DOHH2 (cell line): ENCODE data around the gene SOX1.

ENCODE experiments used
- H3F3A ChIP-seq: fragments of 200-600 bp; sonication (generic), shearing (Covaris generic); 2 replicates; pipeline ENCODE4 v1.6.0; 2016; ENCODE audit warnings: antibody characterized with exemption, mild to moderate bottlenecking; ENCODE audit not compliant: control insufficient read depth, insufficient read depth
- H3K27ac ChIP-seq: fragments of 200-600 bp; sonication (generic); 2 replicates; pipeline ENCODE4 v1.5.1; 2014; ENCODE audit warnings: low read depth, mild to moderate bottlenecking, low read length, moderate library complexity
- H3K27me3 ChIP-seq: fragments of 200-600 bp; sonication (generic); 2 replicates; pipeline ENCODE4 v1.6.1; 2014; ENCODE audit warnings: mild to moderate bottlenecking, low read length, mixed read lengths; ENCODE audit not compliant: control insufficient read depth
- H3K36me3 ChIP-seq: fragments of 200-600 bp; sonication (generic); 2 replicates; pipeline ENCODE4 v1.6.1; 2014; ENCODE audit warnings: mild to moderate bottlenecking, low read length, moderate library complexity, mixed read lengths; ENCODE audit not compliant: control insufficient read depth
- H3K4me1 ChIP-seq: fragments of 200-600 bp; sonication (generic); 2 replicates; pipeline ENCODE4 v1.6.1; 2014; ENCODE audit warnings: mild to moderate bottlenecking, low read length, mixed read lengths; ENCODE audit not compliant: control insufficient read depth
- H3K4me2 ChIP-seq: fragments of 200-600 bp; sonication (generic); 2 replicates; pipeline ENCODE4 v1.6.0; 2014; ENCODE audit warnings: mild to moderate bottlenecking, low read length, moderate library complexity
- H3K4me3 ChIP-seq: fragments of 200-600 bp; sonication (generic); 2 replicates; pipeline ENCODE4 v1.5.1; 2014; ENCODE audit warnings: mild to moderate bottlenecking, low read length, mixed read lengths
- H3K79me2 ChIP-seq: fragments of 200-600 bp; sonication (generic); 2 replicates; pipeline ENCODE4 v1.6.1; 2014; ENCODE audit warnings: mild to moderate bottlenecking, low read length, mixed read lengths; ENCODE audit not compliant: control insufficient read depth
- H3K9me2 ChIP-seq: fragments of 200-600 bp; sonication (generic); replicated peaks from 2 replicates; pipeline ENCODE4 v1.6.1; 2014; ENCODE audit warnings: mild to moderate bottlenecking, low read length, mixed read lengths; ENCODE audit not compliant: control insufficient read depth
- H3K9me3 ChIP-seq: fragments of 200-600 bp; sonication (generic); 2 replicates; pipeline ENCODE4 v1.6.1; 2014; ENCODE audit warnings: antibody characterized with exemption, low read length, mixed read lengths; ENCODE audit not compliant: control insufficient read depth, insufficient read depth
- H4K20me1 ChIP-seq: fragments of 200-600 bp; sonication (generic); 2 replicates; pipeline ENCODE4 v1.6.0; 2014; ENCODE audit warnings: low read depth, mild to moderate bottlenecking, antibody characterized with exemption, low read length, moderate library complexity; ENCODE audit not compliant: control insufficient read depth, insufficient read depth
- CTCF ChIP-seq: fragments of 200-600 bp; sonication (generic); IDR thresholded peaks from one replicate; pipeline ENCODE4 v1.5.1; 2014; ENCODE audit warnings: antibody characterized with exemption, mild to moderate bottlenecking, low read depth, low read length; ENCODE audit not compliant: poor library complexity, severe bottlenecking
- EZH2phosphoT487 ChIP-seq: fragments of 200-600 bp; sonication (generic); IDR thresholded peaks from 2 replicates; pipeline ENCODE4 v1.6.1; 2017; ENCODE audit warnings: borderline replicate concordance, mild to moderate bottlenecking, antibody characterized with exemption, low read length, moderate library complexity, mixed read lengths

Gene SOX1

GRCh38 chr13:112117258-112117954, 50.5 kb downstream of the SOX1 start:
- no peaks in the 10 kb centered on the region for H3K36me3 ChIP-seq
- no peaks in the 10 kb centered on the region for H3K9me2 ChIP-seq
- no peaks in the 10 kb centered on the region for H3K4me1 ChIP-seq
- TF ChIP-seq CTCF: no peak
- no peaks in the 10 kb centered on the region for H3K9me3 ChIP-seq
- no peak overlapping the region for H3K4me2 ChIP-seq
- no peak overlapping the region for H3K27ac ChIP-seq
- H3K4me3 ChIP-seq: no peak overlapping the region
- no peaks in the 10 kb centered on the region for H3F3A ChIP-seq
- no peaks in the 10 kb centered on the region for H3K27me3 ChIP-seq
- no peaks in the 10 kb centered on the region for H4K20me1 ChIP-seq
- no peaks in the 10 kb centered on the region for H3K79me2 ChIP-seq

- Histone ChIP-seq H3K79me2 (no peaks in the 10 kb centered on the region), H3K9me3 (no peaks in the 10 kb centered on the region), H3K9me2 (no peaks in the 10 kb centered on the region), H3K36me3 (no peaks in the 10 kb centered on the region), H3F3A (no peaks in the 10 kb centered on the region), H3K4me2 (no peak overlapping the region), H3K27ac (no peak overlapping the region), H4K20me1 (no peaks in the 10 kb centered on the region), H3K27me3 (no peaks in the 10 kb centered on the region), H3K4me1 (no peaks in the 10 kb centered on the region), H3K4me3 (no peak overlapping the region)
- TF ChIP-seq EZH2phosphoT487 (no peak), CTCF (no peak)
Observed at GRCh38 chr13:112117955-112118302, 51.0 kb downstream of the SOX1 start.

GRCh38 chr13:112118451-112119064, 51.6 kb downstream of the SOX1 start:
- no peak overlapping the region for H3K4me3 ChIP-seq
- H3K27ac ChIP-seq: no peak overlapping the region
- H3K4me1 ChIP-seq: no peaks in the 10 kb centered on the region
- no peak for TF ChIP-seq CTCF
- TF ChIP-seq EZH2phosphoT487: no peak
- no peak overlapping the region for H3K4me2 ChIP-seq
- no peaks in the 10 kb centered on the region for H4K20me1 ChIP-seq
- H3K79me2 ChIP-seq: no peaks in the 10 kb centered on the region
- no peaks in the 10 kb centered on the region for H3F3A ChIP-seq
- no peaks in the 10 kb centered on the region for H3K27me3 ChIP-seq
- no peaks in the 10 kb centered on the region for H3K9me2 ChIP-seq
- no peaks in the 10 kb centered on the region for H3K36me3 ChIP-seq
- H3K9me3 ChIP-seq: no peaks in the 10 kb centered on the region
